HG03432 (cell line): ENCODE data around the gene OR13C5.
"Not testable (repeated sequence)": the region's sequence is repeated elsewhere in the genome, so short reads cannot be mapped to it uniquely, and the experiment has no call there.

Experiments
- ATAC-seq: cut with Tn5 transposase; IDR thresholded peaks from one replicate; pipeline ENCODE4 v1.9.1; 2021; ENCODE audit warnings: mild to moderate bottlenecking, moderate library complexity; ENCODE audit not compliant: unreplicated experiment

OR13C5 gene, protein sequence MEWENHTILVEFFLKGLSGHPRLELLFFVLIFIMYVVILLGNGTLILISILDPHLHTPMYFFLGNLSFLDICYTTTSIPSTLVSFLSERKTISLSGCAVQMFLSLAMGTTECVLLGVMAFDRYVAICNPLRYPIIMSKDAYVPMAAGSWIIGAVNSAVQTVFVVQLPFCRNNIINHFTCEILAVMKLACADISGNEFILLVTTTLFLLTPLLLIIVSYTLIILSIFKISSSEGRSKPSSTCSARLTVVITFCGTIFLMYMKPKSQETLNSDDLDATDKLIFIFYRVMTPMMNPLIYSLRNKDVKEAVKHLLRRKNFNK

DNA sequence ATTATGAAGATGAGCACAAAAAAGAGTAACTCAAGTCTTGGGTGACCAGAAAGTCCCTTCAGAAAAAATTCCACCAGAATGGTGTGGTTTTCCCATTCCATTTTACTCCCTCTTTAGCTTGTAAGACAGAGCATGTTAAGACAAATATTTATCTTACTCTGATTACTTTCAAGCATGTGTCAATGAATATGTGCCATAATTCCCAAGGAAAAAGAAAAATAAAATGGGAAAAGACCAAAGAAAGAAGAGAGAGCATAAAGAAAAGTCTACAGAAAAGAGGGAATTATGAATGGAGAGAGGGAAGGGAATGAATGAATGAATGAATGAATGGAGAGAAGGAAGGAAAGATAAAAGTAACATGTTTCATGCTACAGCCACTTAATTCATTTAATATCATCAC is at the start of gene OR13C5:
Gene OR13C5, minus strand, starts transcription at position 101 of the 400 bp plus-strand sequence. Its CDS starts 0 bp downstream, at position 101.
- ATAC-seq = not testable (repeated sequence)

DNA sequence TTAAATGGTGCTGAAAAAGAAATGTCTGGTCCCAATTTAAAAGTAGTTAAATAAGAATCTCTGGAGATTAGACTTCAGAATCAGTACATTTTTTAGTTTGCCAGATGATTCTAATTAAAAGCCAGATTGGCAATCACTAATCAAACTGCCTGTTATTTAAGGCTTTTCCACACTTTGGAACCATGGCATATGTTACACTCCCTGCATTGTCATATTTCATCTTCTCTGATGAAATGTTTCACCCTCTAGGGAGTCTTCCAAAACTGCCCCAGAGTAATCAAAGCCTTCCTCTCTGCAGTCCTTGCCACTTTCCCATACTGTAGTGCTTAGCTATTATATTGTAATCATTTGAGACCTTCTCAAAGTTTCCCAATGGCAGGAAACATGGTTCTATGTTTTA is 36.2 kb upstream of the OR13C5 start:
- no peak for ATAC-seq

DNA sequence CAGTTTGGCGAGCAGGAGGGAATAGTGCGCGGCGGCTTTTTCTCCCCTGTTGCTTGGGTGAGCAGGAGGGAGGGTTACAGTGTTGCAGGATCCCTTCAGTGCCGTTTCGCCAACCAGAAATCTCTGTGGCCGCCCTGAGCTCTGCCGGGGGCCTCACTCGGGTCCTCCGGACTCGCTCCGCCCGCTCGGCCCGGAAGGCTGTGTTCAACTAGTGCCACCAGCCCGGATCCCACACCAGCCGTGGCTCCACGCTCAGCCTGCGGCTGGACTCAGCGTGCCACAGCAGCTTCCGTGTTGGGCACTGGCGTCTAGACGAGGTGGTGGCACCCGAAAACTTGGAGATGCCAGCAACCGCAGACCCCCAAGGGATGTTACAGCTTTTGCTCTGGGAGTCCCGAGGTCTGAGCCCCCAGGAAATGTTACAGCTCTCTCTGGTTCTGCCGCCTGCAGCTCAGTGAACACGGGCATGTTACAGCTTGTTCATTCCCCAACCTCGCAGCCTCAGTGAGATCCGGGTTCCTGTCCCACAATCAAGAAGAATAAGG is 34.8 kb upstream of the OR13C5 start:
- ATAC-seq = no peak

DNA sequence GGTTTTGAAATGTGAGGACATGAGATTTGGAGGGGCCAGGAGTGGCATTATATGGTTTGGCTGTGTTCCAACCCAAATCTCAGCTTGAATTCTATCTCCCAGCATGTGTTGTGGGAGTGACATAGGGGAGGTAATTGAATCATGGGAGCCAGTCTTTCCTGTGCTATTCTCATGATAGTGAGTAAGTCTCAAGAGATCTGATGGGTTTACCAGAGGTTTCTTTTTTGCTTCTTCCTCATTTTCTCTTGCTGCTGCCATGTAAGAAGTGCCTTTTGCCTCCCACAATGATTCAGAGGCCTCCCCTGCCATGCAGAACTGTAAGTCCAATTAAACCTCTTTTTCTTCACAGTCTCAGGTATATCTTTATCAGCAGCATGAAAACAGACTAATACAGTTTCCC is 26.8 kb upstream of the OR13C5 start:
- not testable (repeated sequence) for ATAC-seq

DNA sequence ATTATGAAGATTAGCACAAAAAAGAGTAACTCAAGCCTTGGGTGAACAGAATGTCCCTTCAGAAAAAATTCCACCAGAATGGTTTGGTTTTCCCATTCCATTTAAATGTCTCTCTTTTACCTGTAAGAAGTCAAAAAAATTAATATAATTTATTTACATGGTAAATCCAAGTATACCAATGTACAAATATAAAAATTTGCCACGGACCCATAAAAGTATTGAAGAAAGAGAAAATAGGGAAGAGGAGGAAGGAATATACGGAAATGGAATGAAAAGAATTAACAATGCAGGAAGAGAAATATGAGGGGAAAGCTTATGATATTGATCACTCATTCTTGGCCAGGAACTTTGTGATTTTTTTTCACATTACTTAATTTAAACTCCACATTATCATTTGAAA is 18.9 kb upstream of the OR13C5 start, which contains the start of gene OR13C9:
Gene OR13C9, minus strand, starts transcription at position 101 of the 400 bp plus-strand sequence. Its CDS starts 0 bp downstream, at position 101.
- ATAC-seq = no peak

DNA sequence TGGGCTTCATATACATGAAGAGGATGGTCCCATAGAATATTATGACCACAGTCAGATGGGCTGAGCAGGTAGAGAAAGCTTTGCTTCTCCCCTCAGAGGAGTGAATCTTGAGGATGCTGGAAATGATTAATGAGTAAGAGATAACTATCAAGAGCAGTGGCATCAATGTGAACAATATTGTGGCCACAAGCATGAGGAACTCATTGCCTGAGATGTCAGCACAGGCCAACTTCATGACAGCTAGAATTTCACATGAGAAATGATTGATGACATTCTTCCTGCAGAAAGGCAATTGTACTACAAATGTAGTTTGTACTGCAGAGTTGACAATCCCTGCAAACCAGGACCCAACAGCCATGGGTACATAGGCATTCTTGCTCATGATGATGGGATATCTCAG is 18.2 kb upstream of the OR13C5 start:
- no peak for ATAC-seq

DNA sequence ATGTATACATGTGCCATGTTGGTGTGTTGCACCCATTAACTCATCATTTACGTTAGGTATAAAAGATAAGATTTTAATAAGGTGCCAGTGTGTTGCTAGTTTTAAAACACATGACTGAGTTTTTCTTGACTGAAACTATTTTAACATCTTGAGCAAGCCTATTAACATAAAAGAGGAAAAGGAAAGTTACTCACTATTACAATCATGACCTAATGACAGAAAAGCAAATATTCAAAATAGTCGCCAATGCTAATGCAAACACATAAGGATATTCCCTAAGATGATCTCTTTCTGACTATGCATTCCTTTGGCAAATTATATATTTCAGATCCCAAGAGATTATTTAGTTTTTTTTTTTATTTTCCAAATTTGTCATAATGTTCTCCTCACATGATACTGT is 12.0 kb upstream of the OR13C5 start:
- ATAC-seq = no peak

DNA sequence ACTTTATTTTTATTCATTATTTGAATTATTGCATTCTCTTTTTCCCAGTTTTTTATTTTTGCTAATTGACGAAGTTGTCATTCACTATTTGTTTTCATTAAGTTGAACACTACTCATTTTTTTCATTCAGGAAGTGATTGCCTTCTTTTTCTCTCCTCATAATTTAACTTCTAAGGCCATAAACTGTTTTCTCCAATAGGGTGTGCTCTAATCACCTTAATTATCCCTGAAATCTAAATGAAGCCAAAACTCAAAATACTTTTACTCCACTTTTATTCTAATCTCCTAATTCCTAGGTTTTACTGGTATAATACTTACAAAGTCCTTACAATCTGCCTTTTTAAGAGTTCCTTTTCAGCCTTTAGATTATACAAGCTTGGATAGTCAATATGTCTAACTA is 9.1 kb upstream of the OR13C5 start:
- ATAC-seq = no peak

DNA sequence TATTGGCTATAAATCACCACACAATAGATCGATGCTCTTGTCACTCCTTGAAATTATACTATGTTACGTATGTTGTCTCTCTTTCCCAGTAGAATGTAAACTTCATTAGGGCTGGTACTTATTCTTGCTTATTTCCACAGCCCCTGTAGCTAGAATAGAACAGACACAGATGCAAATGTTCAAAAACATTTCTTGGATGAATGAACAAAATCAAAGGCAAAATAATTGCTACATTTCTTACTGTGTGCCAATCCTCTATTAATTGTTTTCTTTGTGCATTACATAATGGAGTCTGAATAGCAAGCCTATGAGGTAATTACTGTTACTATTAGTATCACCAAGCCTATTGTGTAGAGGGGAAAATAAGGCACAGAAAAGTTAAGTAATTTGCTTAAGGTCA is 6.9 kb upstream of the OR13C5 start:
- ATAC-seq = no peak

DNA sequence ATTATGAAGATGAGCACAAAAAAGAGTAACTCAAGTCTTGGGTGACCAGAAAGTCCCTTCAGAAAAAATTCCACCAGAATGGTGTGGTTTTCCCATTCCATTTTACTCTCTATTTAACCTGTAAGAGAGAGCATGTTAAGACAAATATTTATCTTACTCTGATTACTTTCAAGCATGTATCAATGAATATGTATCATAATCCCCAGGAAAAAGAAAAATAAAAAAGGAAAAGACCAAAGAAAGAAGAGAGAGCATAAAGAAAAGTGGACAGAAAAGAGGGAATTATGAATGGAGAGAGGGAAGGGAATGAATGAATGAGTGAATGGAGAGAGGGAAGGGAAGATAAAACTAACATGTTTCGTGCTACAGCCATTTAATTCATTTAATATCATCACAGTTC is 6.3 kb upstream of the OR13C5 start, which contains the start of gene OR13C2:
Gene OR13C2, minus strand, starts transcription at position 101 of the 400 bp plus-strand sequence. Its CDS starts 0 bp downstream, at position 101.
- not testable (repeated sequence) for ATAC-seq

DNA sequence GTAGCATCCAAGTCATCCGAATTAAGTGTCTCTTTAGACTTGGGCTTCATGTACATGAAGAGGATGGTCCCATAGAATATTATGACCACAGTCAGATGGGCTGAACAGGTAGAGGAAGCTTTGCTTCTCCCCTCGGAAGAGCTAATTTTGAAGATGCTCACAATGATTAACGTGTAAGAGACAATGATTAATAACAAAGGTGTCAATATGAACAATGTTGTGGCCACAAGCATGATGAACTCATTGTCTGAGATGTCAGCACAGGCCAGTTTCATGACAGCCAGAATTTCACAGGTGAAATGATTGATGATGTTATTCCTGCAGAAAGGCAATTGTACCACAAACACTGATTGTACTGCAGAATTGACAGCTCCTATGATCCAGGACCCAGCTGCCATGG is 5.6 kb upstream of the OR13C5 start:
- peak; percentile 54 for ATAC-seq

DNA sequence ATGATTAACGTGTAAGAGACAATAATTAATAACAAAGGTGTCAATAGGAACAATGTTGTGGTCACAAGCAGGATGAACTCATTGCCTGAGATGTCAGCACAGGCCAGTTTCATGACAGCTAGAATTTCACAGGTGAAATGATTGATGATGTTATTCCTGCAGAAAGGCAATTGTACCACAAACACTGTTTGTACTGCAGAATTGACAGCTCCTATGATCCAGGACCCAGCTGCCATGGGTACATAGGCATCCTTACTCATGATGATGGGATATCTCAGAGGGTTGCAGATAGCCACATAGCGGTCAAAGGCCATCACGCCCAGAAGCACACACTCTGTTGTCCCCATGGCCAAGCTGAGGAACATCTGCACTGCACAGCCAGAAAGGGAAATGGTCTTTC is 464 bp downstream of the OR13C5 start:
- not testable (repeated sequence) for ATAC-seq

DNA sequence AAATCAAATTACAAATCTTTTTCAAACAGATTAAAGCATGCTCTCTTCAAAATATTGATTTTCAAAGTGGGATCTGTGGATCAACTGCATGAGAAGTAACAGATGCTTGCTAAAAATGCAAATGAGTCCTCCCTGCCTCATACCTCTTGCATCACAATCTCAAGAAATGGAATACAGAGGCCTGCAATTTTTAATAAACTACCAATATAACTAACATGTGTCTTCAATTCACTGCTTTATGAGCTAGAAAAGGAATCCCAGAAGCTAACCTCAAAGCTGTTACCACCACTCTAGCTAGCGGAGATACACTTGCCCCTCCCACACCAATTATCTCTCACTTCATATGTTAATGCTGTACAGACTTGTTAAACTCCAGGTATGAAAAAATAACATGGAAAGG is 9.6 kb downstream of the OR13C5 start:
- ATAC-seq = no peak

DNA sequence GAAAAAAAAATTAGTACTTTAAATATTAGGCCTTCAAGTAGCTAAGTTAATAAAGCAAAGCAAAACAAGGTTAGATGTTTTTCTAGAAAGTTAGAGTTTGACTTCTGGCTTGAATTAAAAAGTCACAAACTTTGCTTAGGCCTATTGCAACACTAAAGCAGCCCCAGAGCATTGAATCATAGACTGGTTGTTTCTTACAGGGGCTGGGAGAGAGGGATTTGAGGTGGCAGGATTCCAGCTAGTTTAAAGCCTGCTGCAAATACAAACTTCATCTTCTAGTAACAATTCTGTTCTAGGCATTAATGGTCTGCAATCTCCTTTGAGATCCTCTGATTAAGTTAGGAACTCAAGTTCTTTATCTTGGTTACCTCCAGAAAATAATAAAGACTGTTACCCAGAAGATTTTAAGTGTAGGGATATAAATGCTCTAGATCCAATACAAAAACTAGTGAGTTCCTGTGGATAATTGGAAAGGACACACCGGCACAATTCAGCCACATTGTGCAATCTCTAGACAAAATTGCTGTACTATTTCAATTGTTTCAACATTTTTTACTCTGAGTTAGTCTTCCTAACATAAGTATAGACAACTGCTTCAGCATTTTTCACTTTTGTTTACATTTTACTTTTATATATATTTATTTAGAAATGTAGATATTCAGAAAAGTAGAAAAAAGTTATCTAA is 12.6 kb downstream of the OR13C5 start:
- ATAC-seq = no peak

DNA sequence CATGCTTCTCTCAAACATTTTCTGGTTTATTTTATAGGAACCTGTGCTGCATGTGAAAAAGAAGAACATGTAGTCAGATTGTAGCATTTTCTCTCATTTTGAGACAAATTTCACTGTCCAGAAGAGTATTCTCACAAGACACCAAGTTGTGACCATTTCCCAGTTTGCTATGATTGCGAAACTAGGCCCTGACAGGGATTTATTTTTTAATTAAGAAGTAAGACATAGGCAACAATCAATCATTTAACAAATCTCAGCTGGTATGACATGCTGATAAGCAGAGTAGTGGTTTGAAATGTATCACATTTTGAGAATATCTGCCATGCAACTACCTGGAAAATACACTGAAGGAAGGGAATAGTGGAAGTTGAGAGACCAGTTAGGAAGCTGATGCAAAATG is 18.7 kb downstream of the OR13C5 start:
- ATAC-seq = no peak

DNA sequence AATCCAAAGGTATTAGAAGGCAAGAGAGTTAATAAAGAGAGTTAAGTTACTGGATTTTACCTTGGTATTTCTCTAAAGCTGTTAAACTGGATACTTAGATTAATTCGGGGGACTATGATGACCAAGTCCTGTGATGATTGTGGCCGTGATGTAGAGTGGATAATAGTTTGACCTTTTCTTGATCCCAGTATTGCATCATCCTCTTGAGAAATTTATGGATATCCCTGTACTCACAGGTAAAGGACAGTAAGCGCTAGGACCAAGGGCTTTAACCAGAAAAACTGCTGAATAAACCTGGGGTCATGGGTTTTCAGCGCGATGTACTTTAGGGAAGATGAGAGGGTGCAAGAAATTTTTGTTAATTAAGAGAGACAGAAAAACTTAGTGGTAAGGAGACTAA is 21.9 kb downstream of the OR13C5 start:
- no peak for ATAC-seq

DNA sequence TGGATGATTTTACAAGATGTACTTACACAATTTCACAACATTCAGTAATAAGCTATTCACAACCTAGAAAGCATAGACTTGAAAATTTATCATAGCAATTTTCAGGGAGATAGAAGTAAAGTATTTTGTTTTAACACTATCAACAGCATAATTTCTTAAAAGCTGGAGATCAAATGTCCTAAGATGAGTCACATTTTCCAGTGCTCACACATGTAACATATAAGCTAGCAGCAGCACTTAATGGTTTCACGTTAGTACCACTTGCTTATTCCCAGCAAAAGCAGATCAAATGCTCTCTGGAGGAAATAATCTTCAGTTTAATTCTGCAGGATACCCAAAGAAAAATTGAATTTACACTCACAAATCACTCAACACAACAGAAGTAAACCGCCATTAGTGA is 23.8 kb downstream of the OR13C5 start:
- ATAC-seq = no peak

DNA sequence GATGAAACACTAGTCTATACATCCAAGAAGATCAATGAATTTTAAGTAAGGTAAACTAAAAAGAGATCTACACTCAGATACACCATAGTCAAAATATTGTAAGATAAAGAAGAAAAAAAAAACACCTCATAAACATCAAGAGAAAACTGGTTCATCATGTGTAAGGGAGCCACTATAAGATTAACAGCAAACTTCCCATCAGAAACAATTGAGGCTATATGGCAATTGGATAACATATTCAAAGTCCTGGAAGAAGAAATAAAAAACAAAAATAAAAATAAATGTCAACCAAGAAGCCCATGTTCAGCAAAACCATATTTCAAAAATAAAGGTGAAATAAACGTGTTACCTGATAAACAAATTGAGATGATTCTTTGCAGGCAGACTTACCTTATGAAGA is 26.6 kb downstream of the OR13C5 start:
- ATAC-seq = no peak

DNA sequence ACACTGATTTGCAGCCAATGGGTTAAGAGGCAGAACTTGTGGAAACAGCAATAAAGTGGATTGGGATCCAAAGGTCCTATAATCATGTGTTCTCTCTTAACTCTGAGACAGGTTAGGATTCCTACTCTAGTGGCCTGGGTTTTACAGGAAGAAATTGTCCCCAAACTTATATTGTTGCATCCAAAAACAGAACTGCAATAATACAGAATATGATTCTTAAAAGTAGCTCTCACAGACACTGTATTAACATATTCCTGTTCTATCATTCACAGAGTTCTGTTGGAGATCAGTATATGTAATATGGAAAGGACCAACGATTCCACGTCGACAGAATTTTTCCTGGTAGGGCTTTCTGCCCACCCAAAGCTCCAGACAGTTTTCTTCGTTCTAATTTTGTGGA is 30.3 kb downstream of the OR13C5 start, which contains the start of gene OR13C8:
Gene OR13C8, plus strand, starts transcription at position 301 of the 400 bp plus-strand sequence. Its CDS starts 0 bp downstream, at position 301.
- no peak for ATAC-seq

DNA sequence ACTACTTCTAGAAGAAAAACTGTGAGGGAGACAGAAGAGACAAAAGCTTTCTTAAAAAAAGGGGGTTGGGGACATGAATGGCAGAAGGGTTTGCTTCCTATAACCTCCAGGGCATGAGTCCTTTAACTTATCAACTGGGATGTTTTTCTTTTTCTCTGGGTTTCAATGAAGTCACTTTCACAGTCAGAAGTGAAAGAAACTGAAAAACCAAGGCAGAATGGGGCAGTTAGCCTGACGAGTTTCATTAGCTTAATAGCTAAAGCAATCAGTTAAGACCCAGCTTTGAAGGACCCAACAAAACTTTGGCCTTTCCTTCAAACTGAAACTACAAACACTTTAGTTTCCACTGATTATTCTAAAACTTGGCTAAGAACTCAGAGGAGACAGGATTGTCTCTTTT is 34.9 kb downstream of the OR13C5 start:
- no peak for ATAC-seq

DNA sequence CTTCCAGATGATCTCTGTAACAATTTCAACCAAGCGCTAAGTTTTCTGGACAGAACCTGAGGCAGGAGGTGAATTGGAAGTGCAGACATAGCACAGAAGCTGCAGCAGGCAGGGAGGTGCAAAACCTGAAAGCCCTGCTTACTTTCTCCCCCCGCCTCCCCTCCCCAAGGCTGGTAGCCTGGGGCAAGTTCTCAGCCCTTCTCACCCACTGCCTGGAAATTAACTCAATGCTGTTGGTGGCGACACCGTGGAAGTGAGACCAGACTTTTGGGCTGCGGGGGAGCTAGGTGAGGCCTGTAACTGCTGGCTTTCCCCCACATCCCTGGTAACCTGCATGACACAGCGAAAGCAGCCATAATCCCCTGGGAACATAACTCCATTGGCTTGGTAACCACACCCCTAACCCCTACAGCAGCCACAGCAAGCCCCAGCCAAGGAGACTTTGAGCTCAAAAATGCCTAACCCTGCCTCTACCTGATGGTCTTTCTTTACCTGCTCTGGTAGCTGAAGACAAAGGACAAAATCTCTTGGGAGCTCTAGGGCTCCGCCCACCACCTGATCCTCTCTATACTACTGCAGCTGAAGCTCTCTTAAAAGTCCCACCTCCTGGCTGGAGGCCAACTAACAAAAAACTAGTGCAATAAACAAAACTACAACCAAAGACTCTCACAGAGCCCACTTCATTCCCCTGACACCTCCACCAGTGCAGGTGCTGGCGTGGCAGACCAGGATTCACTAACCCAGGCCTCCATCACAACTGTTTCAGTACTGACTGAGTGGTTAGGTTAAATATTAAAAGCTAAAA is 42.2 kb downstream of the OR13C5 start:
- ATAC-seq = peak; percentile 47
